Left cardiac atrium (tissue), 4 donors: ENCODE results near the gene FAM32A. TPM values are rescaled to one million over a fixed set of nuclear protein-coding genes. Genes with fewer than 3 reads are reported as not detected.
A peak's percentile ranks its signal among the peaks of the same experiment; 100 is the strongest.

Experiments used
- ATAC-seq, 2 donors: fragments of 200-7000 bp; cut with Tn5 transposase; one replicate each; pipeline ENCODE4 v1.9.1; 2020; ENCODE audit warnings: mild to moderate bottlenecking in 2 of 2, moderate library complexity in 2 of 2
- DNase-seq: peaks from one replicate; pipeline ENCODE4 v3.0.0-alpha.2; 2020
- intact Hi-C, 2 donors: fragments of 100-400 bp; cut with DNase I; formaldehyde crosslinking; loops; one replicate each; pipeline versions ENCODE4 v1.14.1 to v1.15.1; 2022 to 2023
- total RNA-seq, 2 donors: library from RNA; stranded (reverse); fragmentation: NEBNext Ultra II Directional; extraction: Animal tissue kit (Norgen Biotek cat#: 25700); gene quantifications; one replicate each; pipeline ENCODE4 v1.2.1, GENCODE V29; 2021
- donor health status: DM: no; HTN: yes; CAD: no.
- donor health status: DM: no; HTN: yes; CAD: no; lungs with severe emphysema.
- donor health status: DM: yes; HTN: yes; CAD: no.
- donor health status: Dilated cardiomyopathy.

The FAM32A gene
- total RNA-seq, 2 donors from 2014 or later = 41.3 to 44.1 TPM

- ATAC-seq (peak in 1 of 2 donors; percentile 5), DNase-seq (no peak)
- intact Hi-C loops = no loop called here
Measured at GRCh38 chr19:16233836-16234551, 48.8 kb downstream of the FAM32A start.

GRCh38 chr19:16234552-16235445 is 49.6 kb downstream of the FAM32A start:
- ATAC-seq = no peak
- no peak for DNase-seq
- intact Hi-C loops = no loop called here

- intact Hi-C loops = no loop called here
- DNase-seq (no peak), ATAC-seq (no peak)
Measured at GRCh38 chr19:16235811-16236652, 50.8 kb downstream of the FAM32A start.

Other genes with a start within 250 kb of the FAM32A start
- gene OR10H4, start 236.4 kb upstream of the FAM32A start, total RNA-seq = not detected
- gene TPM4, start 108.9 kb upstream of the FAM32A start, total RNA-seq = 100 to 1,000 TPM; 183 to 310 TPM
- gene RAB8A, start 73.5 kb upstream of the FAM32A start, total RNA-seq = 10 to 100 TPM; 28.2 to 29.8 TPM
- gene HSH2D, start 41.7 kb upstream of the FAM32A start, total RNA-seq = under 1 TPM; 0.16 to 0.56 TPM
- not detected for gene CIB3, start 11.9 kb upstream of the FAM32A start, total RNA-seq
- gene AP1M1, start 12.5 kb downstream of the FAM32A start, total RNA-seq = 10 to 100 TPM; 48.1 to 52.6 TPM
- 10 to 100 TPM; 66.4 to 77.5 TPM for gene KLF2, start 139.4 kb downstream of the FAM32A start, total RNA-seq